Globus pallidus (tissue), 1 donor: Measurements from ENCODE around the gene CDPF1.
A peak's percentile ranks its signal among the peaks of the same experiment; 100 is the strongest.

ENCODE experiments used
- DNase-seq: peaks from one replicate; pipeline ENCODE4 v3.0.0-alpha.2; 2015; ENCODE audit warnings: low spot score

The CDPF1 gene

GRCh38 chr22:46256358-46256958 lies 6.4 kb upstream of the CDPF1 start:
- no peak for DNase-seq

- no peak for DNase-seq
Observed at GRCh38 chr22:46251816-46252380, 1.8 kb upstream of the CDPF1 start.

GRCh38 chr22:46251266-46251665 lies 1.2 kb upstream of the CDPF1 start:
- DNase-seq: no peak

GRCh38 chr22:46250783-46251125 lies 661 bp upstream of the CDPF1 start:
- DNase-seq: no peak

GRCh38 chr22:46247443-46247975 lies 2.6 kb downstream of the CDPF1 start:
- DNase-seq: no peak

- DNase-seq: no peak
Observed at GRCh38 chr22:46246178-46246577, 3.9 kb downstream of the CDPF1 start.

GRCh38 chr22:46245511-46245910 lies 4.6 kb downstream of the CDPF1 start:
- DNase-seq: peak; percentile 60

GRCh38 chr22:46244771-46245170 lies 5.3 kb downstream of the CDPF1 start:
- no peak for DNase-seq

- no peak for DNase-seq
Observed at GRCh38 chr22:46242076-46242475, 8.0 kb downstream of the CDPF1 start.

- DNase-seq: no peak
Observed at GRCh38 chr22:46241396-46242007, 8.6 kb downstream of the CDPF1 start.

- DNase-seq: no peak
Observed at GRCh38 chr22:46240907-46241306, 9.2 kb downstream of the CDPF1 start.

- no peak for DNase-seq
Observed at GRCh38 chr22:46240506-46240905, 9.6 kb downstream of the CDPF1 start.

- DNase-seq: no peak
Observed at GRCh38 chr22:46240073-46240472, 10.0 kb downstream of the CDPF1 start.

GRCh38 chr22:46239261-46240048 lies 10.6 kb downstream of the CDPF1 start:
- no peak for DNase-seq

GRCh38 chr22:46238541-46238940 lies 11.6 kb downstream of the CDPF1 start:
- peak; percentile 77 for DNase-seq

GRCh38 chr22:46237453-46238124 lies 12.5 kb downstream of the CDPF1 start:
- no peak for DNase-seq

GRCh38 chr22:46234969-46235368 lies 15.1 kb downstream of the CDPF1 start:
- DNase-seq: no peak

GRCh38 chr22:46233231-46233630 lies 16.9 kb downstream of the CDPF1 start:
- DNase-seq: peak; percentile 69

- DNase-seq: no peak
Observed at GRCh38 chr22:46230262-46230901, 19.7 kb downstream of the CDPF1 start.

- no peak for DNase-seq
Observed at GRCh38 chr22:46229701-46230100, 20.4 kb downstream of the CDPF1 start.

GRCh38 chr22:46226577-46226976 lies 23.5 kb downstream of the CDPF1 start:
- DNase-seq: no peak

GRCh38 chr22:46225631-46226030 lies 24.5 kb downstream of the CDPF1 start:
- DNase-seq: no peak
